GM18909 (cell line): ENCODE results near the gene PTMS.

ENCODE experiments used
- ATAC-seq: cut with Tn5 transposase; IDR thresholded peaks from one replicate; pipeline ENCODE4 v1.9.1; 2021; ENCODE audit warnings: mild to moderate bottlenecking; ENCODE audit not compliant: unreplicated experiment, poor library complexity

Gene PTMS

GRCh38 chr12:6770600-6770999 is 4.4 kb downstream of the PTMS start:
- no peak for ATAC-seq

GRCh38 chr12:6771091-6771495 is 4.9 kb downstream of the PTMS start:
- ATAC-seq, result no peak

GRCh38 chr12:6771509-6772330 is 5.6 kb downstream of the PTMS start:
- ATAC-seq, result no peak

- no peak for ATAC-seq
Measured at GRCh38 chr12:6772331-6772695, 6.2 kb downstream of the PTMS start, which contains the start of gene LAG3. LAG3 (plus strand) TSS chr12:6772520; CDS start chr12:6772853, 333 bp downstream.

GRCh38 chr12:6772726-6773589 is 6.8 kb downstream of the PTMS start:
- ATAC-seq, result no peak

- ATAC-seq, result no peak
Measured at GRCh38 chr12:6773590-6774351, 7.6 kb downstream of the PTMS start.

GRCh38 chr12:6774499-6775062 is 8.4 kb downstream of the PTMS start:
- no peak for ATAC-seq

- ATAC-seq, result no peak
Measured at GRCh38 chr12:6775185-6776174, 9.3 kb downstream of the PTMS start.

- no peak for ATAC-seq
Measured at GRCh38 chr12:6777386-6777785, 11.2 kb downstream of the PTMS start.

GRCh38 chr12:6778217-6778573 is 12.0 kb downstream of the PTMS start:
- ATAC-seq, result no peak

- ATAC-seq, result peak; percentile 69
Measured at GRCh38 chr12:6778574-6779550, 12.7 kb downstream of the PTMS start.

GRCh38 chr12:6779708-6780432 is 13.7 kb downstream of the PTMS start:
- no peak for ATAC-seq

GRCh38 chr12:6780573-6780972 is 14.4 kb downstream of the PTMS start:
- ATAC-seq, result no peak

GRCh38 chr12:6782119-6782518 is 16.0 kb downstream of the PTMS start:
- ATAC-seq, result no peak

- no peak for ATAC-seq
Measured at GRCh38 chr12:6782850-6783566, 16.8 kb downstream of the PTMS start.

GRCh38 chr12:6783828-6784227 is 17.7 kb downstream of the PTMS start:
- no peak for ATAC-seq

GRCh38 chr12:6784296-6784695 is 18.1 kb downstream of the PTMS start:
- ATAC-seq, result no peak
